Measurements from ENCODE around the gene XKR8.

XKR8 gene

DNA sequence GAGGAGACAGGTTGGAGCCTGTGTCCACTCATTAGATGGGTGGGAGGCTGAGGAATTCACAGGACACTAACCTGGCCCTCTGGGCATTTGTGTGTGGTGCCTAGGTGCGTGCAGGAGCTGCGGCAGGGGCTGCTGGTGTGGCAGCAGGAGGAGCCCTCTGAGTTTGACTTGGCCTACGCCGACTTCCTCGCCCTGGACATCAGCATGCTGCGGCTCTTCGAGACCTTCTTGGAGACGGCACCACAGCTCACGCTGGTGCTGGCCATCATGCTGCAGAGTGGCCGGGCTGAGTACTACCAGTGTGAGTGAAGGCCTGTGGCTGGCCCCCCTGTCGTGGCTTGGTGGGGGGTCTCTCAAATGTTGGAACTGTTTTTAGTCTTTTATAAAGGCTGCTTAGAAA lies 3.6 kb downstream of the XKR8 start:
- H2AFZ ChIP-seq (ENCODE audit: low read length), result no peak overlapping the region
- no peak for TF ChIP-seq EZH2phosphoT487 (IDR thresholded peaks at IDR 0.05; ENCODE audit: low read length)
- TF ChIP-seq EZH2 (optimal IDR thresholded peaks at IDR 0.05; ENCODE audit: low read depth, low read length), result no peak
- TF ChIP-seq, protein P1, sequence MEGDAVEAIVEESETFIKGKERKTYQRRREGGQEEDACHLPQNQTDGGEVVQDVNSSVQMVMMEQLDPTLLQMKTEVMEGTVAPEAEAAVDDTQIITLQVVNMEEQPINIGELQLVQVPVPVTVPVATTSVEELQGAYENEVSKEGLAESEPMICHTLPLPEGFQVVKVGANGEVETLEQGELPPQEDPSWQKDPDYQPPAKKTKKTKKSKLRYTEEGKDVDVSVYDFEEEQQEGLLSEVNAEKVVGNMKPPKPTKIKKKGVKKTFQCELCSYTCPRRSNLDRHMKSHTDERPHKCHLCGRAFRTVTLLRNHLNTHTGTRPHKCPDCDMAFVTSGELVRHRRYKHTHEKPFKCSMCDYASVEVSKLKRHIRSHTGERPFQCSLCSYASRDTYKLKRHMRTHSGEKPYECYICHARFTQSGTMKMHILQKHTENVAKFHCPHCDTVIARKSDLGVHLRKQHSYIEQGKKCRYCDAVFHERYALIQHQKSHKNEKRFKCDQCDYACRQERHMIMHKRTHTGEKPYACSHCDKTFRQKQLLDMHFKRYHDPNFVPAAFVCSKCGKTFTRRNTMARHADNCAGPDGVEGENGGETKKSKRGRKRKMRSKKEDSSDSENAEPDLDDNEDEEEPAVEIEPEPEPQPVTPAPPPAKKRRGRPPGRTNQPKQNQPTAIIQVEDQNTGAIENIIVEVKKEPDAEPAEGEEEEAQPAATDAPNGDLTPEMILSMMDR (IDR thresholded peaks at IDR 0.05; ENCODE audit: low read length), result no peak
- H3K27me3 ChIP-seq (replicated peaks; ENCODE audit: insufficient read depth, low read length), result no peaks in the 10 kb centered on the region
- H3K9me2 ChIP-seq (replicated peaks; ENCODE audit: insufficient read depth, low read length), result no peaks in the 10 kb centered on the region
- no peak overlapping the region for H3K9ac ChIP-seq (ENCODE audit: low read length)
- peaks cover 7% of the 10 kb centered on the region; the same call in 1 of the 2 replicates for H3K79me2 ChIP-seq (ENCODE audit: low read length)
- no peaks in the 10 kb centered on the region for H3K36me3 ChIP-seq (replicated peaks; ENCODE audit: insufficient read depth, low read length)
- DNase-seq, result no peak
- peaks cover 4% of the 10 kb centered on the region; the same call in 1 of the 2 replicates for H3F3A ChIP-seq (ENCODE audit: insufficient read depth, low read length)
- no peaks in the 10 kb centered on the region for H3K9me3 ChIP-seq (replicated peaks; ENCODE audit: insufficient read depth, low read length)
- no peak overlapping the region for H3K27ac ChIP-seq (ENCODE audit: low read length)
- H4K20me1 ChIP-seq (ENCODE audit: insufficient read depth, low read length), result no peaks in the 10 kb centered on the region
- no peak overlapping the region for H3K4me3 ChIP-seq (ENCODE audit: low read length)
- 0 out of 2 replicates have a peak, but pooled peaks cover 6% of the 10 kb centered on the region for H3K4me1 ChIP-seq (ENCODE audit: low read length)
- H3K4me2 ChIP-seq (ENCODE audit: low read depth, low read length), result no peak overlapping the region

GRCh38 chr1:27966402-27967105 lies 6.8 kb downstream of the XKR8 start:
- Histone ChIP-seq H3K4me1 (ENCODE audit: low read length) (no peaks in the 10 kb centered on the region), H3K27me3 (replicated peaks; ENCODE audit: insufficient read depth, low read length) (no peaks in the 10 kb centered on the region), H3K79me2 (ENCODE audit: low read length) (no peaks in the 10 kb centered on the region; the same call in 1 of the 2 replicates), H2AFZ (ENCODE audit: low read length) (no peak overlapping the region), H3F3A (ENCODE audit: insufficient read depth, low read length) (no peaks in the 10 kb centered on the region), H4K20me1 (ENCODE audit: insufficient read depth, low read length) (no peaks in the 10 kb centered on the region), H3K36me3 (replicated peaks; ENCODE audit: insufficient read depth, low read length) (no peaks in the 10 kb centered on the region), H3K4me3 (ENCODE audit: low read length) (no peak overlapping the region), H3K9ac (ENCODE audit: low read length) (no peak overlapping the region), H3K9me2 (replicated peaks; ENCODE audit: insufficient read depth, low read length) (no peaks in the 10 kb centered on the region), H3K9me3 (replicated peaks; ENCODE audit: insufficient read depth, low read length) (no peaks in the 10 kb centered on the region), H3K4me2 (ENCODE audit: low read depth, low read length) (no peak overlapping the region), H3K27ac (ENCODE audit: low read length) (no peak overlapping the region)
- no peak for DNase-seq
- no peak for TF ChIP-seq EZH2 (optimal IDR thresholded peaks at IDR 0.05; ENCODE audit: low read depth, low read length)
- TF ChIP-seq EZH2phosphoT487 (IDR thresholded peaks at IDR 0.05; ENCODE audit: low read length), result no peak
- TF ChIP-seq, protein P1 (IDR thresholded peaks at IDR 0.05; ENCODE audit: low read length), result no peak

GRCh38 chr1:27967106-27967883 lies 7.5 kb downstream of the XKR8 start:
- Histone ChIP-seq H3K36me3 (replicated peaks; ENCODE audit: insufficient read depth, low read length) (no peaks in the 10 kb centered on the region), H2AFZ (ENCODE audit: low read length) (no peak overlapping the region), H3K27me3 (replicated peaks; ENCODE audit: insufficient read depth, low read length) (no peaks in the 10 kb centered on the region), H3F3A (ENCODE audit: insufficient read depth, low read length) (no peaks in the 10 kb centered on the region), H3K79me2 (ENCODE audit: low read length) (no peaks in the 10 kb centered on the region), H3K9me2 (replicated peaks; ENCODE audit: insufficient read depth, low read length) (no peaks in the 10 kb centered on the region), H4K20me1 (ENCODE audit: insufficient read depth, low read length) (no peaks in the 10 kb centered on the region), H3K27ac (ENCODE audit: low read length) (no peak overlapping the region), H3K4me2 (ENCODE audit: low read depth, low read length) (no peak overlapping the region), H3K4me1 (ENCODE audit: low read length) (no peaks in the 10 kb centered on the region), H3K9me3 (replicated peaks; ENCODE audit: insufficient read depth, low read length) (no peaks in the 10 kb centered on the region), H3K4me3 (ENCODE audit: low read length) (no peak overlapping the region), H3K9ac (ENCODE audit: low read length) (no peak overlapping the region)
- TF ChIP-seq, protein P1 (IDR thresholded peaks at IDR 0.05; ENCODE audit: low read length), result no peak
- no peak for TF ChIP-seq EZH2phosphoT487 (IDR thresholded peaks at IDR 0.05; ENCODE audit: low read length)
- DNase-seq, result no peak

Measured in MM.1S (cell line).